ENCODE measurements around the gene CEP72. TPM values are rescaled to one million over a fixed set of nuclear protein-coding genes. Genes with fewer than 3 reads are reported as not detected.

Gene CEP72
- polyA plus RNA-seq, 1 of the 3 experiments (the other 2 are of a cell fraction), result 4.4 TPM

GRCh38 chr5:644509-644908 is 32.4 kb downstream of the CEP72 start:
- no peak overlapping the region for H3K4me2 ChIP-seq
- no peaks in the 10 kb centered on the region for H3K9me2 ChIP-seq
- no peak for DNase-seq
- ChIA-PET POLR2A (no interaction called here), CTCF (no interaction called here)
- H3K4me1 ChIP-seq (ENCODE audit: control insufficient read depth in 1 of 2, insufficient read depth in 2 of 2, low read depth in 1 of 2, low read length in 1 of 2), result no peaks in the 10 kb centered on the region
- H2AFZ ChIP-seq (ENCODE audit: low read depth), result no peak overlapping the region
- TF ChIP-seq MEF2A (IDR thresholded peaks at IDR 0.05; ENCODE audit: borderline replicate concordance, low read depth) (no peak), SMC3 (IDR thresholded peaks at IDR 0.05; ENCODE audit: low read depth, low read length) (no peak), USF2 (IDR thresholded peaks at IDR 0.05; ENCODE audit: borderline replicate concordance, low read depth, low read length) (no peak), SIN3A (IDR thresholded peaks at IDR 0.05; ENCODE audit: borderline replicate concordance, low read depth, low read length) (no peak), ELF1 (IDR thresholded peaks at IDR 0.05) (no peak), YY1 (IDR thresholded peaks at IDR 0.05; ENCODE audit: low read depth) (no peak), EP300 (IDR thresholded peaks at IDR 0.05; ENCODE audit: borderline replicate concordance in 1 of 2, low read depth in 1 of 2, low read length in 1 of 2) (no peak), RCOR1 (IDR thresholded peaks at IDR 0.05; ENCODE audit: low read length) (no peak), RXRA (IDR thresholded peaks at IDR 0.05; ENCODE audit: borderline replicate concordance, low read depth) (no peak), NFIC (IDR thresholded peaks at IDR 0.05; ENCODE audit: borderline replicate concordance) (no peak), ZBTB33 (IDR thresholded peaks at IDR 0.05; ENCODE audit: borderline replicate concordance, low read depth) (no peak), POLR2AphosphoS5 (IDR thresholded peaks at IDR 0.05; ENCODE audit: low read depth, low read length) (no peak)
- TF ChIP-seq, protein P1, sequence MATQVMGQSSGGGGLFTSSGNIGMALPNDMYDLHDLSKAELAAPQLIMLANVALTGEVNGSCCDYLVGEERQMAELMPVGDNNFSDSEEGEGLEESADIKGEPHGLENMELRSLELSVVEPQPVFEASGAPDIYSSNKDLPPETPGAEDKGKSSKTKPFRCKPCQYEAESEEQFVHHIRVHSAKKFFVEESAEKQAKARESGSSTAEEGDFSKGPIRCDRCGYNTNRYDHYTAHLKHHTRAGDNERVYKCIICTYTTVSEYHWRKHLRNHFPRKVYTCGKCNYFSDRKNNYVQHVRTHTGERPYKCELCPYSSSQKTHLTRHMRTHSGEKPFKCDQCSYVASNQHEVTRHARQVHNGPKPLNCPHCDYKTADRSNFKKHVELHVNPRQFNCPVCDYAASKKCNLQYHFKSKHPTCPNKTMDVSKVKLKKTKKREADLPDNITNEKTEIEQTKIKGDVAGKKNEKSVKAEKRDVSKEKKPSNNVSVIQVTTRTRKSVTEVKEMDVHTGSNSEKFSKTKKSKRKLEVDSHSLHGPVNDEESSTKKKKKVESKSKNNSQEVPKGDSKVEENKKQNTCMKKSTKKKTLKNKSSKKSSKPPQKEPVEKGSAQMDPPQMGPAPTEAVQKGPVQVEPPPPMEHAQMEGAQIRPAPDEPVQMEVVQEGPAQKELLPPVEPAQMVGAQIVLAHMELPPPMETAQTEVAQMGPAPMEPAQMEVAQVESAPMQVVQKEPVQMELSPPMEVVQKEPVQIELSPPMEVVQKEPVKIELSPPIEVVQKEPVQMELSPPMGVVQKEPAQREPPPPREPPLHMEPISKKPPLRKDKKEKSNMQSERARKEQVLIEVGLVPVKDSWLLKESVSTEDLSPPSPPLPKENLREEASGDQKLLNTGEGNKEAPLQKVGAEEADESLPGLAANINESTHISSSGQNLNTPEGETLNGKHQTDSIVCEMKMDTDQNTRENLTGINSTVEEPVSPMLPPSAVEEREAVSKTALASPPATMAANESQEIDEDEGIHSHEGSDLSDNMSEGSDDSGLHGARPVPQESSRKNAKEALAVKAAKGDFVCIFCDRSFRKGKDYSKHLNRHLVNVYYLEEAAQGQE (IDR thresholded peaks at IDR 0.05; ENCODE audit: low read depth, low read length), result no peak
- H3F3A ChIP-seq (replicated peaks; ENCODE audit: insufficient read depth), result peaks cover 6% of the 10 kb centered on the region
- no peak overlapping the region for H3K4me3 ChIP-seq (ENCODE audit: low read depth in 2 of 2, low read length in 1 of 2)
- no peak overlapping the region for H3K27ac ChIP-seq (ENCODE audit: low read depth in 2 of 2, low read length in 1 of 2)
- H3K9me3 ChIP-seq, result no peaks in the 10 kb centered on the region
- no peak overlapping the region for H3K9ac ChIP-seq
- no peaks in the 10 kb centered on the region for H4K20me1 ChIP-seq (ENCODE audit: insufficient read depth)
- WGBS (ENCODE audit: low lambda C conversion rate), result 93% methylated on average over 11 of the region's 13 CpGs
- no peaks in the 10 kb centered on the region for H3K79me2 ChIP-seq (ENCODE audit: insufficient read depth)
- H3K27me3 ChIP-seq (ENCODE audit: insufficient read depth), result no peaks in the 10 kb centered on the region
- peaks cover 6 to 32% of the 10 kb centered on the region in 2 experiments for H3K36me3 ChIP-seq (replicated peaks in 1 of 2; ENCODE audit: control insufficient read depth in 1 of 2, insufficient read depth in 2 of 2, low read length in 1 of 2)

All from SK-N-SH (cell line).